Measurements from ENCODE around the gene ALAD. TPM values are rescaled to one million over a fixed set of nuclear protein-coding genes. Genes with fewer than 3 reads are reported as not detected.
"Not testable (repeated sequence)": the region's sequence is repeated elsewhere in the genome, so short reads cannot be mapped to it uniquely, and the experiment has no call there.

Gene ALAD
- total and polyA plus RNA-seq, 2 donors: 12.7 to 29.9 TPM

DNA sequence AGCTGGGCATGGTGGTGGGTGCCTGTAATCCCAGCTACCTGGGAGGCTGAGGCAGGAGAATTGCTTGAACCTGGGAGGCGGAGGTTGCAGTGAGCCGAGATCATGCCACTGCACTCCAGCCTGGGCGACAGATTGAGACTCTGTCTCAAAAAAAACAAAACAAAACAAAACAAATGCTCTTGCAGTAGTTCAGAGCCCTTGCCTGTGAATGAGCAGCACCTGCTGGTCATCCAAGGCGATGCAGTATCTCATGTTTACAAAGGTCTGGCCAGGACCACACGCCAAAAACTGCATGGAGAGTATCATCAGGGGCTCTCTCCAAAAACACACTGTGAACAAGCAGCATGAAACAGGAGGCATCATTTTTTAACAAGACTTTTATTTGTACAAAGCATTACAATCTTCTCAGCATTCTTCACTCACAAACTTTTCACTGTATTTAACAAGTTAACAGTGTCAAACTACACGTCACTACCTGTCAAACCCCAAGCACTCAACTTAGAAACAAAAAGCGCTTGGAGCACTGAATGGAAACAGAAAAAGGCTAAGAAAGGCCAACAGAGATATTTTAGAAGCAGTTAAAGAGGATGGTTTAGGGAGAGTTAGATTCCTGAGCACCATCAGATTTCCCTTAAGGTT is 5.9 kb upstream of the ALAD start:
- H3K9me3 ChIP-seq (ENCODE audit: control insufficient read depth in 2 of 2, insufficient read depth in 1 of 2, low read length in 1 of 2); H3K4me3 ChIP-seq (ENCODE audit: low read length in 2 of 2); H3K27me3 ChIP-seq (ENCODE audit: control insufficient read depth in 2 of 2, insufficient read depth in 1 of 2, low read length in 1 of 2); H3K27ac ChIP-seq (ENCODE audit: low read depth in 1 of 2, low read length in 1 of 2): not testable (repeated sequence)
- Histone ChIP-seq H3K4me1 (ENCODE audit: control insufficient read depth in 2 of 2, insufficient read depth in 2 of 2, low read length in 2 of 2) (peaks cover 7 to 16% of the 10 kb centered on the region in 2 donors), H3K36me3 (ENCODE audit: control insufficient read depth in 2 of 2, insufficient read depth in 2 of 2, low read length in 1 of 2) (peaks cover 14 to 15% of the 10 kb centered on the region in 2 donors)
- 60% methylated on average over 7 of the region's 7 CpGs for WGBS
- DNase-seq (ENCODE audit: low read depth in 6 of 9, low spot score in 9 of 9): peak in 7 of 9 donors; percentile 30 to 76 (median 50)

DNA sequence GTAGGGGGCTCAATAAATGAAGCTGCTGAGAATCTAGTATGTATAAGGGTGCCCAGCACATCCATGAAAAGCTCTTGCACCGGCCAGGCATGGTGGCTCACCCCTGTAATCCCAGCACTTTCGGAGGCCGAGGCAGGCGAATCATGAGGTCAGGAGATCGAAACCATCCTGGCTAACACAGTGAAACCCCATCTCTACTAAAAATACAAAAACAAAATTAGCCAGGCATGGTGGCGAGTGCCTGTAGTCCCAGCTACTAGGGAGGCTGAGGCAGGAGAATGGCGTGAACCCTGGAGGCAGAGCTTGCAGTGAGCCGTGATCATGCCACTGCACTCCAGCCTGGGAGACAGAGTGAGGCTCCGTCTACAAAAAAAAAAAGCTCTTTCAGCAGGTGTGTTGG is 5.3 kb upstream of the ALAD start:
- DNase-seq (ENCODE audit: low read depth in 6 of 9, low spot score in 9 of 9); H3K4me3 ChIP-seq (ENCODE audit: low read length in 2 of 2); H3K27ac ChIP-seq (ENCODE audit: low read depth in 1 of 2, low read length in 1 of 2); H3K9me3 ChIP-seq (ENCODE audit: control insufficient read depth in 2 of 2, insufficient read depth in 1 of 2, low read length in 1 of 2); H3K27me3 ChIP-seq (ENCODE audit: control insufficient read depth in 2 of 2, insufficient read depth in 1 of 2, low read length in 1 of 2): not testable (repeated sequence)
- 91% methylated on average over 9 of the region's 9 CpGs for whole genome bisulfite sequencing
- H3K4me1 ChIP-seq (ENCODE audit: control insufficient read depth in 2 of 2, insufficient read depth in 2 of 2, low read length in 2 of 2): peaks cover 10 to 16% of the 10 kb centered on the region in 2 donors
- peaks cover 14 to 15% of the 10 kb centered on the region in 2 donors for H3K36me3 ChIP-seq (ENCODE audit: control insufficient read depth in 2 of 2, insufficient read depth in 2 of 2, low read length in 1 of 2)

GRCh38 chr9:113403646-113404045 is 2.6 kb upstream of the ALAD start:
- Histone ChIP-seq H3K27ac (ENCODE audit: low read depth in 1 of 2, low read length in 1 of 2) (no peak overlapping the region), H3K27me3 (ENCODE audit: control insufficient read depth in 2 of 2, insufficient read depth in 1 of 2, low read length in 1 of 2) (no peaks in the 10 kb centered on the region), H3K4me1 (ENCODE audit: control insufficient read depth in 2 of 2, insufficient read depth in 2 of 2, low read length in 2 of 2) (peaks cover 16 to 21% of the 10 kb centered on the region in 2 donors), H3K4me3 (ENCODE audit: low read length in 2 of 2) (no peak overlapping the region), H3K36me3 (ENCODE audit: control insufficient read depth in 2 of 2, insufficient read depth in 2 of 2, low read length in 1 of 2) (peaks cover 12 to 13% of the 10 kb centered on the region in 2 donors), H3K9me3 (ENCODE audit: control insufficient read depth in 2 of 2, insufficient read depth in 1 of 2, low read length in 1 of 2) (no peaks in the 10 kb centered on the region)
- WGBS: 93% methylated on average over 2 of the region's 2 CpGs
- DNase-seq (ENCODE audit: low read depth in 6 of 9, low spot score in 9 of 9): no peak

DNA sequence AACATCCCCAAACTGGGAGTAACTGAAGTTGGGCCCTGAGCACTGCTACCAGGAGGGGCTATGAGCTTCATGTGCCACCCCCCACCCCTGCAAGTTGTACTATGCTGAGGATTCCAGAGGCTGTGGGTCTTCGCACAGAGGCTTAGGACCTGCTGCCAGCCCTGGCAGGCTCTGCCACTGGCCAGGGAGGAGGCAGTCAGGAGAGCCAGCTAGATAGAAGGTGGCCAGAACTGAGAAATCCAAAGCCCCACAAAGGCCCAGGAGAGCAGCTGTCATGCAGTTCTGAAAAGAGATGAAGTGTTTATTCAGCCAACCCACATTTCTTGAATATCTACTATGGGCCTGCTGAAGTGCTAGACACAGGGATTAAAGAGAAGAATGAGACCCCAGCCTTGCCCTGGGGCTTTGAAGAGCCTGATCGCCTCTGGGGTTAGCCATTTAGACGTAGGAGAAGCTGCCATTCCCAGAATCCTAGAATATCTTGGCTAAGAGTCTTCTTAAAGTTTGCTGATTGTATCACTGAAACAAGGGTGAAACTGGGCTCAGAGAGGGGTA is 1.4 kb downstream of the ALAD start:
- H3K36me3 ChIP-seq (ENCODE audit: control insufficient read depth in 2 of 2, insufficient read depth in 2 of 2, low read length in 1 of 2): peaks cover 7 to 8% of the 10 kb centered on the region in 2 donors
- no peak overlapping the region for H3K27ac ChIP-seq (ENCODE audit: low read depth in 1 of 2, low read length in 1 of 2)
- H3K27me3 ChIP-seq (ENCODE audit: control insufficient read depth in 2 of 2, insufficient read depth in 1 of 2, low read length in 1 of 2): no peaks in the 10 kb centered on the region
- H3K4me3 ChIP-seq (ENCODE audit: low read length in 2 of 2): no peak overlapping the region
- peaks cover 16 to 21% of the 10 kb centered on the region in 2 donors for H3K4me1 ChIP-seq (ENCODE audit: control insufficient read depth in 2 of 2, insufficient read depth in 2 of 2, low read length in 2 of 2)
- H3K9me3 ChIP-seq (ENCODE audit: control insufficient read depth in 2 of 2, insufficient read depth in 1 of 2, low read length in 1 of 2): no peaks in the 10 kb centered on the region
- 98% methylated on average over 3 of the region's 3 CpGs for WGBS
- no peak for DNase-seq (ENCODE audit: low read depth in 6 of 9, low spot score in 9 of 9)

DNA sequence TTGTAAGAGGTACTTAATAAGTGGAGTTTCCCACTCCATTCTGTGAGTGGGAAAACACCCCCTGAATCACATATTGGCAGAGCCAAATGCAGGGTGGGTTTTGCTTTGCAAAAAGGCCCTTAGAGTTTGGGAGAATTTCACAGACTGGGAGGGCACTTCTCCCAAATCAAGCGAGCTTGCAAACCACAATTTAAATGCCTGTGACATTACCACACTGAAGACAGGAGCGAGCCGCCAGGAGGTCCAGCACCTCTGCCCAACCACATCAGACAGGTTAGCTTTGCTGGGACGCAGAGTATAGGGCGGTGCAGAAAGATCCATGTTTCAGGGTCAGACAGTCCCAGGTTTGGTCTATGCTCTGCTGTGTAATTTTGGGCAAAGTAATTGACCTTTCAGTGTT is 2.3 kb downstream of the ALAD start:
- no peaks in the 10 kb centered on the region for H3K9me3 ChIP-seq (ENCODE audit: control insufficient read depth in 2 of 2, insufficient read depth in 1 of 2, low read length in 1 of 2)
- no peaks in the 10 kb centered on the region for H3K27me3 ChIP-seq (ENCODE audit: control insufficient read depth in 2 of 2, insufficient read depth in 1 of 2, low read length in 1 of 2)
- H3K4me3 ChIP-seq (ENCODE audit: low read length in 2 of 2): no peak overlapping the region
- no peak for DNase-seq (ENCODE audit: low read depth in 6 of 9, low spot score in 9 of 9)
- peaks cover 7 to 8% of the 10 kb centered on the region in 2 donors for H3K36me3 ChIP-seq (ENCODE audit: control insufficient read depth in 2 of 2, insufficient read depth in 2 of 2, low read length in 1 of 2)
- peaks cover 16 to 21% of the 10 kb centered on the region in 2 donors for H3K4me1 ChIP-seq (ENCODE audit: control insufficient read depth in 2 of 2, insufficient read depth in 2 of 2, low read length in 2 of 2)
- no peak overlapping the region for H3K27ac ChIP-seq (ENCODE audit: low read depth in 1 of 2, low read length in 1 of 2)
- 93% methylated on average over 5 of the region's 5 CpGs for WGBS

DNA sequence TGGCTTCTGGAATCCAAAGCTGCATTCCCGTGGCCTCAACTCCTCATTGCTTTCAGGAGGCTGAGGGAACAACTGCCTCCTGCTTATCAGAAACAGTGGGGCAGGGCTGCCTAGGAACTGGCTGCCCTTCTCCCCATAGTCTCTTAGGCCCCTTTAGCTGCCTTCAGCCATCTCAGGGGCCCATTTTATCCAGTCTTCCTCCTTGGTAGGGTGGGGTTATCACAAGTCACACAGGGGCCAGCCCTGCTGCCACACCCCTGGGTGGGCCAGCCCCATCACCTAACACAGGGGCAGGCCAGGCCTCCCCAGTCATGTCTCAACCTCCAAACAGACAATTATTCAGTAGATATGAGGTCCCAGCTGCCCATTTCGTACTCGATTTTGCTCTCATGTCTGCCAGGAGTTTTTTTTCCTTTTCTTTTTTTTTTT is 3.9 kb downstream of the ALAD start:
- no peak for DNase-seq (ENCODE audit: low read depth in 6 of 9, low spot score in 9 of 9)
- Histone ChIP-seq H3K27me3 (ENCODE audit: control insufficient read depth in 2 of 2, insufficient read depth in 1 of 2, low read length in 1 of 2) (no peaks in the 10 kb centered on the region), H3K36me3 (ENCODE audit: control insufficient read depth in 2 of 2, insufficient read depth in 2 of 2, low read length in 1 of 2) (peaks cover 12% of the 10 kb centered on the region in 2 donors), H3K4me1 (ENCODE audit: control insufficient read depth in 2 of 2, insufficient read depth in 2 of 2, low read length in 2 of 2) (peaks cover 16 to 21% of the 10 kb centered on the region in 2 donors), H3K4me3 (ENCODE audit: low read length in 2 of 2) (no peak overlapping the region), H3K27ac (ENCODE audit: low read depth in 1 of 2, low read length in 1 of 2) (no peak overlapping the region), H3K9me3 (ENCODE audit: control insufficient read depth in 2 of 2, insufficient read depth in 1 of 2, low read length in 1 of 2) (no peaks in the 10 kb centered on the region)
- WGBS: 99% methylated on average over 3 of the region's 3 CpGs

- no peaks in the 10 kb centered on the region for H3K9me3 ChIP-seq (ENCODE audit: control insufficient read depth in 2 of 2, insufficient read depth in 1 of 2, low read length in 1 of 2)
- WGBS: 97% methylated on average over 9 of the region's 9 CpGs
- no peak overlapping the region for H3K4me3 ChIP-seq (ENCODE audit: low read length in 2 of 2)
- DNase-seq (ENCODE audit: low read depth in 6 of 9, low spot score in 9 of 9): no peak
- peaks cover 27 to 31% of the 10 kb centered on the region in 2 donors for H3K36me3 ChIP-seq (ENCODE audit: control insufficient read depth in 2 of 2, insufficient read depth in 2 of 2, low read length in 1 of 2)
- no peak overlapping the region for H3K27ac ChIP-seq (ENCODE audit: low read depth in 1 of 2, low read length in 1 of 2)
- H3K27me3 ChIP-seq (ENCODE audit: control insufficient read depth in 2 of 2, insufficient read depth in 1 of 2, low read length in 1 of 2): no peaks in the 10 kb centered on the region
- peaks cover 7 to 11% of the 10 kb centered on the region in 2 donors for H3K4me1 ChIP-seq (ENCODE audit: control insufficient read depth in 2 of 2, insufficient read depth in 2 of 2, low read length in 2 of 2)
Observed at GRCh38 chr9:113395000-113395861, 5.9 kb downstream of the ALAD start.

GRCh38 chr9:113393281-113393680 is 7.8 kb downstream of the ALAD start:
- H3K9me3 ChIP-seq (ENCODE audit: control insufficient read depth in 2 of 2, insufficient read depth in 1 of 2, low read length in 1 of 2): no peaks in the 10 kb centered on the region
- DNase-seq (ENCODE audit: low read depth in 6 of 9, low spot score in 9 of 9): no peak
- WGBS: 97% methylated on average over 7 of the region's 7 CpGs
- H3K36me3 ChIP-seq (ENCODE audit: control insufficient read depth in 2 of 2, insufficient read depth in 2 of 2, low read length in 1 of 2): peaks cover 44 to 50% of the 10 kb centered on the region in 2 donors
- no peak overlapping the region for H3K4me3 ChIP-seq (ENCODE audit: low read length in 2 of 2)
- H3K4me1 ChIP-seq (ENCODE audit: control insufficient read depth in 2 of 2, insufficient read depth in 2 of 2, low read length in 2 of 2): peaks cover 0 to under 1% of the 10 kb centered on the region in 2 donors
- H3K27ac ChIP-seq (ENCODE audit: low read depth in 1 of 2, low read length in 1 of 2): no peak overlapping the region
- H3K27me3 ChIP-seq (ENCODE audit: control insufficient read depth in 2 of 2, insufficient read depth in 1 of 2, low read length in 1 of 2): no peaks in the 10 kb centered on the region

DNA sequence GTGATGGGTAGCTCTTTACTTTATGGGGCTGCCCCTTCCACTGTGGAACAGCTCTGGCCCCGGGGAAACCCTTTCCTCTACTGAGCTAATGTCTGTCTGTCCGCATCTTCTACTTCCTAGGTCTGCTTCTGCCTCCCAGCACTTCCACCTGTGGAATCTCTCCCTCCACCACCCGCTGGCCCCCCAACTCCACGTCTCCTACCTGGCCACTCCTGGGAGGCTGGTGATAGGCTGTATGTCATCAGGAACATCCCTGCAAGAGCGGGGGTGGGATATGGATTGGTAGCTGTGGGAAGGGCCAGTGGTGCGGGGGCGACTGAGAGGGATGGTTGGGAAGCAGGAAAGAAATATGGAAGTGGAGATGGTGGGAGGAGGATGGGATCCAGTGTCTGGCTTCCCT is 9.2 kb downstream of the ALAD start:
- Histone ChIP-seq H3K27ac (ENCODE audit: low read depth in 1 of 2, low read length in 1 of 2) (no peak overlapping the region), H3K4me1 (ENCODE audit: control insufficient read depth in 2 of 2, insufficient read depth in 2 of 2, low read length in 2 of 2) (peaks cover 0 to 6% of the 10 kb centered on the region in 2 donors), H3K36me3 (ENCODE audit: control insufficient read depth in 2 of 2, insufficient read depth in 2 of 2, low read length in 1 of 2) (peaks cover 58 to 60% of the 10 kb centered on the region in 2 donors), H3K9me3 (ENCODE audit: control insufficient read depth in 2 of 2, insufficient read depth in 1 of 2, low read length in 1 of 2) (no peaks in the 10 kb centered on the region), H3K4me3 (ENCODE audit: low read length in 2 of 2) (no peak overlapping the region), H3K27me3 (ENCODE audit: control insufficient read depth in 2 of 2, insufficient read depth in 1 of 2, low read length in 1 of 2) (no peaks in the 10 kb centered on the region)
- no peak for DNase-seq (ENCODE audit: low read depth in 6 of 9, low spot score in 9 of 9)
- 98% methylated on average over 7 of the region's 7 CpGs for WGBS
